H1 (cell line): ENCODE measurements around the gene TMEM200C. TPM values are rescaled to one million over a fixed set of nuclear protein-coding genes. Genes with fewer than 3 reads are reported as not detected.
A peak's percentile ranks its signal among the peaks of the same experiment; 100 is the strongest.

Source experiments
- CTCF ChIA-PET: fragments of 300-600 bp; sonication (Branson Sonifier 250); formaldehyde crosslinking; loops from one replicate; lab custom pipeline; 2021; ENCODE audit not compliant: partially characterized antibody; lab: Charles Lee
- POLR2A ChIA-PET: fragments of 300-600 bp; sonication (Branson Sonifier 250); formaldehyde crosslinking; loops from one replicate; lab custom pipeline; 2021; ENCODE audit warnings: inconsistent platforms; ENCODE audit not compliant: partially characterized antibody; lab: Charles Lee
- DNase-seq, 2 experiments: peaks; one replicate each; pipeline versions ENCODE4 v3.0.0 to v3.0.0-alpha.2; 2010 to 2022; ENCODE audit warnings: low spot score in 2 of 2, low read depth in 1 of 2, mixed read lengths in 1 of 2
- FAIRE-seq: peaks from 2 replicates; lab custom pipeline; 2011; peaks lifted over from hg19 to GRCh38; lab: Jason Lieb, UNC
- H2AFZ ChIP-seq: 2 replicates; pipeline ENCODE4 v1.8.1; 2012; ENCODE audit warnings: low read length, inconsistent platforms
- H2AK5ac ChIP-seq: 2 replicates; pipeline ENCODE4 v1.6.1; 2013; ENCODE audit warnings: low read depth, low read length
- H2BK120ac ChIP-seq: replicated peaks from 2 replicates; pipeline ENCODE3; 2013; ENCODE audit warnings: low read depth, low read length, inconsistent platforms
- H2BK12ac ChIP-seq: 2 replicates; pipeline ENCODE4 v1.6.1; 2013; ENCODE audit warnings: low read depth, low read length
- H2BK15ac ChIP-seq: 2 replicates; pipeline ENCODE4 v1.6.1; 2013; ENCODE audit warnings: low read length
- H2BK20ac ChIP-seq: 2 replicates; pipeline ENCODE4 v1.6.1; 2013; ENCODE audit warnings: low read length
- H2BK5ac ChIP-seq: 2 replicates; pipeline ENCODE4 v1.6.1; 2013; ENCODE audit warnings: low read depth, low read length
- H3K14ac ChIP-seq: 2 replicates; pipeline ENCODE4 v1.6.1; 2013; ENCODE audit warnings: inconsistent platforms; ENCODE audit not compliant: insufficient read length
- H3K18ac ChIP-seq: 2 replicates; pipeline ENCODE4 v1.6.1; 2013; ENCODE audit warnings: low read length; ENCODE audit errors: extremely low read depth
- H3K23ac ChIP-seq: 2 replicates; pipeline ENCODE4 v1.6.1; 2013; ENCODE audit warnings: inconsistent platforms; ENCODE audit not compliant: insufficient read length
- H3K23me2 ChIP-seq: 2 replicates; pipeline ENCODE4 v1.6.1; 2013; ENCODE audit warnings: low read depth, low read length
- H3K27ac ChIP-seq: 2 replicates; pipeline ENCODE4 v1.6.1; 2011; ENCODE audit warnings: low read depth, low read length, inconsistent platforms
- H3K27me3 ChIP-seq, 4 experiments: replicated peaks in 1 of 4; 1 replicate in 1 of 4; 2 replicates in 3 of 4; pipeline versions ENCODE4 v1.6.1 to v1.8.1; 2011 to 2013; ENCODE audit warnings: low read length in 3 of 4, mild to moderate bottlenecking in 3 of 4, inconsistent platforms in 2 of 4, mixed read lengths in 2 of 4, moderate library complexity in 1 of 4; ENCODE audit not compliant: control insufficient read depth in 3 of 4, insufficient read depth in 3 of 4; ENCODE audit errors: extremely low read depth in 1 of 4
- H3K36me3 ChIP-seq, 4 experiments: 2 replicates each; pipeline versions ENCODE4 v1.6.1 to v1.8.1; 2011 to 2013; ENCODE audit warnings: mild to moderate bottlenecking in 4 of 4, low read length in 3 of 4, moderate library complexity in 2 of 4, control low read depth in 1 of 4, inconsistent platforms in 1 of 4; ENCODE audit not compliant: insufficient read depth in 4 of 4, control insufficient read depth in 2 of 4
- H3K4ac ChIP-seq: replicated peaks from 2 replicates; pipeline ENCODE3; 2013; ENCODE audit warnings: low read length, low read depth, mixed read lengths, inconsistent platforms; ENCODE audit not compliant: insufficient read length
- H3K4me1 ChIP-seq, 4 experiments: replicated peaks in 1 of 4; 1 replicate in 1 of 4; 2 replicates in 3 of 4; pipeline versions ENCODE4 v1.6.1 to v1.8.1; 2011 to 2013; ENCODE audit warnings: low read length in 3 of 4, inconsistent platforms in 2 of 4, mixed read lengths in 1 of 4; ENCODE audit not compliant: insufficient read depth in 4 of 4, control insufficient read depth in 3 of 4
- H3K4me2 ChIP-seq, 2 experiments: 2 replicates each; pipeline versions ENCODE4 v1.6.1 to v1.8.1; 2011 to 2013; ENCODE audit warnings: low read depth in 2 of 2, low read length in 2 of 2, control low read depth in 1 of 2, inconsistent platforms in 1 of 2, mild to moderate bottlenecking in 1 of 2; ENCODE audit not compliant: insufficient read depth in 1 of 2
- H3K4me3 ChIP-seq, 4 experiments: fragments of 200-600, 300-600 bp in 1 of 4; sonication (generic), shearing (Covaris generic), sonication (Bioruptor Twin) in 1 of 4; 2 replicates each; pipeline versions ENCODE4 v1.5.1 to v1.8.1; 2011 to 2016; ENCODE audit warnings: low read length in 4 of 4, low read depth in 3 of 4, control low read depth in 2 of 4, inconsistent platforms in 2 of 4, mild to moderate bottlenecking in 2 of 4, mixed read lengths in 1 of 4, moderate library complexity in 1 of 4; ENCODE audit not compliant: insufficient read depth in 2 of 4; ENCODE audit errors: extremely low read depth in 1 of 4
- H3K56ac ChIP-seq: replicated peaks from 2 replicates; pipeline ENCODE3; 2013; ENCODE audit warnings: low read depth, mild to moderate bottlenecking, mixed read lengths, low read length, inconsistent platforms; ENCODE audit not compliant: insufficient read length
- H3K79me1 ChIP-seq: 2 replicates; pipeline ENCODE4 v1.6.1; 2013; ENCODE audit warnings: low read depth, low read length, control low read depth
- H3K79me2 ChIP-seq, 2 experiments: 2 replicates each; pipeline versions ENCODE4 v1.6.1 to v1.8.1; 2012 to 2013; ENCODE audit warnings: low read length in 2 of 2, mild to moderate bottlenecking in 2 of 2, inconsistent platforms in 1 of 2; ENCODE audit not compliant: insufficient read depth in 2 of 2, control insufficient read depth in 1 of 2
- H3K9ac ChIP-seq, 4 experiments: replicated peaks in 1 of 4; 1 replicate in 1 of 4; 2 replicates in 3 of 4; pipeline versions ENCODE4 v1.6.1 to v1.8.1; 2011 to 2013; ENCODE audit warnings: low read depth in 3 of 4, low read length in 3 of 4, control low read depth in 2 of 4, mild to moderate bottlenecking in 2 of 4, moderate library complexity in 2 of 4, inconsistent platforms in 1 of 4; ENCODE audit errors: extremely low read depth in 1 of 4
- H3K9me3 ChIP-seq, 2 experiments: 2 replicates each; pipeline versions ENCODE4 v1.6.1 to v1.8.1; 2012 to 2013; ENCODE audit warnings: mild to moderate bottlenecking in 2 of 2, moderate library complexity in 2 of 2, control low read depth in 1 of 2, inconsistent platforms in 1 of 2, low read depth in 1 of 2, low read length in 1 of 2, mixed read lengths in 1 of 2; ENCODE audit not compliant: insufficient read depth in 2 of 2
- H4K20me1 ChIP-seq, 2 experiments: replicated peaks in 1 of 2; 2 replicates each; pipeline versions ENCODE3 to v1.8.1; 2011 to 2013; ENCODE audit warnings: inconsistent platforms in 2 of 2, low read length in 2 of 2, mild to moderate bottlenecking in 1 of 2; ENCODE audit not compliant: insufficient read depth in 2 of 2, control insufficient read depth in 1 of 2
- H4K5ac ChIP-seq: 2 replicates; pipeline ENCODE4 v1.6.1; 2013; ENCODE audit warnings: low read length, low read depth, mixed read lengths, inconsistent platforms; ENCODE audit not compliant: insufficient read length
- H4K8ac ChIP-seq: 2 replicates; pipeline ENCODE4 v1.8.0; 2013; ENCODE audit warnings: mild to moderate bottlenecking, moderate library complexity, low read length, inconsistent platforms; ENCODE audit not compliant: insufficient read depth; ENCODE audit errors: extremely low read depth
- H4K91ac ChIP-seq: replicated peaks from 2 replicates; pipeline ENCODE3; 2013; ENCODE audit warnings: low read length, mixed read lengths, inconsistent platforms; ENCODE audit not compliant: insufficient read length
- ASH2L ChIP-seq: fragments of 200-600, 300-600 bp; sonication (generic); IDR thresholded peaks from one replicate; pipeline ENCODE4 v1.7.1; 2017; ENCODE audit warnings: low read length
- CTBP2 ChIP-seq: IDR thresholded peaks from 2 replicates; pipeline ENCODE4 v1.7.0; 2011; ENCODE audit warnings: borderline replicate concordance, mild to moderate bottlenecking, moderate library complexity, mixed read lengths, low read length; ENCODE audit not compliant: insufficient read depth, insufficient read length
- E2F6 ChIP-seq: IDR thresholded peaks from 2 replicates; pipeline ENCODE4 v1.6.1; 2012; ENCODE audit warnings: inconsistent platforms
- HDAC2 ChIP-seq, 2 experiments: fragments of 300-600 bp in 1 of 2; sonication (generic) in 1 of 2; IDR thresholded peaks; 2 replicates each; pipeline ENCODE4 v1.6.1; 2011 to 2012; ENCODE audit warnings: low read depth in 2 of 2, low read length in 2 of 2, mild to moderate bottlenecking in 2 of 2, moderate library complexity in 2 of 2, borderline replicate concordance in 1 of 2, inconsistent platforms in 1 of 2
- KDM4A ChIP-seq: IDR thresholded peaks from one replicate; pipeline ENCODE4 v1.7.1; 2012; ENCODE audit warnings: low read depth, mild to moderate bottlenecking, moderate library complexity, low read length, inconsistent platforms; ENCODE audit not compliant: severe bottlenecking
- POLR2A ChIP-seq, 2 experiments: IDR thresholded peaks; 1 replicate in 1 of 2; 2 replicates in 1 of 2; pipeline ENCODE4 v1.6.1; 2011; ENCODE audit warnings: low read depth in 2 of 2, low read length in 2 of 2, mild to moderate bottlenecking in 2 of 2; ENCODE audit errors: control extremely low read depth in 1 of 2
- POLR2AphosphoS5 ChIP-seq: IDR thresholded peaks from 2 replicates; pipeline ENCODE4 v1.6.1; 2011; ENCODE audit warnings: low read depth, low read length
- SP1 ChIP-seq: IDR thresholded peaks from 2 replicates; pipeline ENCODE4 v1.6.1; 2011; ENCODE audit warnings: low read depth, low read length
- TCF12 ChIP-seq: IDR thresholded peaks from 2 replicates; pipeline ENCODE4 v1.6.1; 2011; ENCODE audit warnings: low read depth, mild to moderate bottlenecking, low read length
- WGBS, 2 experiments: shearing (Covaris generic) in 1 of 2; methylation state at CpG; one replicate each; pipeline versions ENCODE4 v1.1.6 to v1.1.7; 2013 to 2015; ENCODE audit warnings: low lambda C conversion rate in 2 of 2, mixed read lengths in 2 of 2, inconsistent platforms in 1 of 2, low coverage in 1 of 2, missing lambda C conversion rate in 1 of 2; ENCODE audit not compliant: insufficient replicate concordance in 2 of 2, insufficient coverage in 1 of 2, insufficient read length in 1 of 2; ENCODE audit errors: extremely low coverage in 1 of 2, missing lambda C conversion rate in 1 of 2; 5-methylcytosine and 5-hydroxymethylcytosine counted together
- polyA plus RNA-seq, 7 experiments: library from polyadenylated mRNA; depleted of rRNA in 3 of 7; stranded (reverse) in 5 of 7; unstranded in 2 of 7; fragments of >200 nt in 5 of 7; fragments of 200-250 nt in 2 of 7; gene quantifications; 1 replicate in 5 of 7; 2 replicates in 1 of 7; 4 replicates in 1 of 7; pipeline versions ENCODE4 v1.2.1 to v1.2.3, GENCODE V29; 2011 to 2013; ENCODE audit warnings: missing spikeins in 2 of 7, mixed read lengths in 2 of 7
- total RNA-seq: library from RNA; stranded (reverse); fragmentation: NEBNext Ultra II Directional; extraction: Animal tissue kit (Norgen Biotek cat#: 25700); gene quantifications from 2 replicates; pipeline ENCODE4 v1.2.1, GENCODE V29; 2021
- TF ChIP-seq, protein P1 (sequence below): IDR thresholded peaks from 2 replicates; pipeline ENCODE4 v1.6.1; 2012; ENCODE audit warnings: inconsistent platforms

The TMEM200C gene
- total and polyA plus RNA-seq, 2 of the 8 experiments (the other 6 are each of a cell fraction or from before 2014, with no cell fraction given): 3.4 to 9.6 TPM

- Histone ChIP-seq H3K9ac (peak overlapping the region; percentile 62 to 89 (median 83)), H3K4ac (no peak overlapping the region), H2BK15ac (peak overlapping the region; percentile 76; the same call in 1 of the 2 replicates), H3K79me1 (no peaks in the 10 kb centered on the region), H2BK12ac (no peak overlapping the region), H3K56ac (peak overlapping the region; percentile 27), H3K9me3 (no peaks in the 10 kb centered on the region), H2BK5ac (peak overlapping the region; percentile 61; the same call in 1 of the 2 replicates), H3K27me3 (peaks cover 2 to 14% (median 11%) of the 10 kb centered on the region in 4 experiments), H4K8ac (peak overlapping the region; percentile 92; the same call in 1 of the 2 replicates), H3K36me3 (no peaks in the 10 kb centered on the region; a peak in 1 of 8 replicates), H2BK20ac (no peak overlapping the region), H3K79me2 (0 out of 4 replicates have a peak, but pooled peaks cover 0 to 6% of the 10 kb centered on the region in 2 experiments), H4K5ac (peak overlapping the region; percentile 50), H3K23ac (no peak overlapping the region), H3K23me2 (peaks cover 13% of the 10 kb centered on the region; the same call in 1 of the 2 replicates), H3K4me3 (peak overlapping the region; percentile 57 to 80 (median 76)), H3K14ac (no peak overlapping the region), H4K20me1 (peaks cover 5% of the 10 kb centered on the region in 2 experiments), H3K4me1 (peaks cover 0 to 21% (median 9%) of the 10 kb centered on the region in 4 experiments; a peak in 6 of 7 replicates), H3K27ac (peak overlapping the region; percentile 83), H2AFZ (no peak overlapping the region; the same call in 1 of the 2 replicates), H3K4me2 (peak overlapping the region; percentile 73 to 93), H3K18ac (peak overlapping the region; percentile 88), H4K91ac (peak overlapping the region; percentile 93), H2AK5ac (no peak overlapping the region), H2BK120ac (no peak overlapping the region)
- FAIRE-seq (no peak), DNase-seq (peak in 1 of 2 experiments; percentile 80)
- POLR2A ChIA-PET: interaction anchor here (0.5 to 1.3 kb wide), 8 partner anchors 9 to 204 kb away, joined by 3 to 5 read pairs (median 4); no protein-coding TSS in a partner anchor
- CTCF ChIA-PET: no interaction called here
- 2% methylated on average over 32 of the region's 41 CpGs; no CpG with 5 or more reads in 1 of the 2 experiments for WGBS, 2 experiments
- TF ChIP-seq POLR2AphosphoS5 (peak; percentile 76; the same call in 1 of the 2 replicates), TCF12 (no peak), E2F6 (0 out of 2 replicates have a peak, but pooled peaks have one; percentile 53), CTBP2 (no peak), KDM4A (peak; percentile 94), SP1 (no peak), POLR2A (IDR thresholded peaks at IDR 0.05; ENCODE audit: control extremely low read depth in 1 of 2, low read depth in 2 of 2, low read length in 2 of 2) (no peak; a peak in 1 of 3 replicates), HDAC2 (IDR thresholded peaks at IDR 0.05; ENCODE audit: borderline replicate concordance in 1 of 2, low read depth in 2 of 2, low read length in 2 of 2) (peak in 1 of 2 experiments; percentile 33; a peak in 1 of 4 replicates), ASH2L (peak; percentile 94)
- TF ChIP-seq, protein P1, sequence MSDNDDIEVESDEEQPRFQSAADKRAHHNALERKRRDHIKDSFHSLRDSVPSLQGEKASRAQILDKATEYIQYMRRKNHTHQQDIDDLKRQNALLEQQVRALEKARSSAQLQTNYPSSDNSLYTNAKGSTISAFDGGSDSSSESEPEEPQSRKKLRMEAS: peak; percentile 82
Observed at GRCh38 chr18:5895876-5896740, 786 bp upstream of the TMEM200C start.
